Glutamatergic neuron (in vitro differentiated cells): Measurements from ENCODE around the gene FHIT. TPM values are rescaled to one million over a fixed set of nuclear protein-coding genes. Genes with fewer than 3 reads are reported as not detected.

Experiments used
- DNase-seq: peaks from one replicate; pipeline ENCODE4 v3.0.0; 2022
- H3K27ac Mint-ChIP-seq: one replicate; pipeline ENCODE4 v1.8.0; 2020; ENCODE audit warnings: mild to moderate bottlenecking, mixed read lengths, inconsistent platforms; ENCODE audit not compliant: unreplicated experiment
- H3K27me3 Mint-ChIP-seq: one replicate; pipeline ENCODE4 v1.8.0; 2020; ENCODE audit warnings: mild to moderate bottlenecking, moderate library complexity, mixed read lengths, inconsistent platforms; ENCODE audit not compliant: unreplicated experiment
- H3K36me3 Mint-ChIP-seq: one replicate; pipeline ENCODE4 v1.8.0; 2020; ENCODE audit warnings: mild to moderate bottlenecking, mixed read lengths, inconsistent platforms; ENCODE audit not compliant: unreplicated experiment
- H3K4me1 Mint-ChIP-seq: one replicate; pipeline ENCODE4 v1.8.0; 2020; ENCODE audit warnings: mild to moderate bottlenecking, low read depth, mixed read lengths, inconsistent platforms; ENCODE audit not compliant: unreplicated experiment
- H3K4me3 Mint-ChIP-seq: one replicate; pipeline ENCODE4 v1.8.0; 2020; ENCODE audit warnings: mild to moderate bottlenecking, mixed read lengths, inconsistent platforms; ENCODE audit not compliant: unreplicated experiment
- H3K9me3 Mint-ChIP-seq: one replicate; pipeline ENCODE4 v1.8.0; 2020; ENCODE audit warnings: mild to moderate bottlenecking, moderate library complexity, mixed read lengths, inconsistent platforms; ENCODE audit not compliant: unreplicated experiment
- total RNA-seq: library from RNA; stranded (reverse); fragmentation: NEBNext Ultra II Directional; extraction: Animal tissue kit (Norgen Biotek cat#: 25700); gene quantifications from one replicate; pipeline ENCODE4 v1.2.1, GENCODE V29; 2021; ENCODE audit not compliant: unreplicated experiment
- TF ChIP-seq, protein P1 (sequence below): fragments of 200-600 bp; sonication (generic); IDR thresholded peaks from one replicate; pipeline ENCODE4 v1.5.0; 2021; ENCODE audit not compliant: partially characterized antibody, unreplicated experiment

The FHIT gene
- total RNA-seq, 1 donor from 2014 or later: 15.2 TPM

DNA sequence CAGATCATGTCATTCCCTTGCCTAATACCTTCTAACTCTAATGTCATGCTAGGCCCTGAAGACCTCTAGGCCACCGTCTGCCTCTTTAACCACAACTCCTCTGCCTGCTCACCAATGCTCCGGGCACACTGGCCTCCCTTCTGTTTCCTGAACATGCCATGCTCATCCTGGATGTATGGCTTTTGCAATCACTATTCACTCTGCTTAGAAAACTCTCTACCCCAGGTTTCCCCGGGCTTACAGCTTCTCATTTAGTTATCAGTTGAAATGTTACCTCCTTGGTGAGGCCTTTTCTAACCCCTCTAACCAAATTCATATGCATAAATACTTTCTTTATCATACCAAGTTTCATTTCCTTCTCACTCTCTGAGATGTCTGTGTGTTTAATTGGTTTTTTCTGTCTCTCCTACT is 1473.6 kb downstream of the FHIT start:
- H3K4me3 Mint-ChIP-seq: no peak overlapping the region
- TF ChIP-seq, protein P1, sequence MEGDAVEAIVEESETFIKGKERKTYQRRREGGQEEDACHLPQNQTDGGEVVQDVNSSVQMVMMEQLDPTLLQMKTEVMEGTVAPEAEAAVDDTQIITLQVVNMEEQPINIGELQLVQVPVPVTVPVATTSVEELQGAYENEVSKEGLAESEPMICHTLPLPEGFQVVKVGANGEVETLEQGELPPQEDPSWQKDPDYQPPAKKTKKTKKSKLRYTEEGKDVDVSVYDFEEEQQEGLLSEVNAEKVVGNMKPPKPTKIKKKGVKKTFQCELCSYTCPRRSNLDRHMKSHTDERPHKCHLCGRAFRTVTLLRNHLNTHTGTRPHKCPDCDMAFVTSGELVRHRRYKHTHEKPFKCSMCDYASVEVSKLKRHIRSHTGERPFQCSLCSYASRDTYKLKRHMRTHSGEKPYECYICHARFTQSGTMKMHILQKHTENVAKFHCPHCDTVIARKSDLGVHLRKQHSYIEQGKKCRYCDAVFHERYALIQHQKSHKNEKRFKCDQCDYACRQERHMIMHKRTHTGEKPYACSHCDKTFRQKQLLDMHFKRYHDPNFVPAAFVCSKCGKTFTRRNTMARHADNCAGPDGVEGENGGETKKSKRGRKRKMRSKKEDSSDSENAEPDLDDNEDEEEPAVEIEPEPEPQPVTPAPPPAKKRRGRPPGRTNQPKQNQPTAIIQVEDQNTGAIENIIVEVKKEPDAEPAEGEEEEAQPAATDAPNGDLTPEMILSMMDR: no peak
- DNase-seq: no peak
- H3K27ac Mint-ChIP-seq: no peak overlapping the region
- peaks cover 7% of the 10 kb centered on the region for H3K4me1 Mint-ChIP-seq
- H3K27me3 Mint-ChIP-seq: peaks cover 3% of the 10 kb centered on the region
- H3K36me3 Mint-ChIP-seq: no peaks in the 10 kb centered on the region
- peaks cover 2% of the 10 kb centered on the region for H3K9me3 Mint-ChIP-seq

DNA sequence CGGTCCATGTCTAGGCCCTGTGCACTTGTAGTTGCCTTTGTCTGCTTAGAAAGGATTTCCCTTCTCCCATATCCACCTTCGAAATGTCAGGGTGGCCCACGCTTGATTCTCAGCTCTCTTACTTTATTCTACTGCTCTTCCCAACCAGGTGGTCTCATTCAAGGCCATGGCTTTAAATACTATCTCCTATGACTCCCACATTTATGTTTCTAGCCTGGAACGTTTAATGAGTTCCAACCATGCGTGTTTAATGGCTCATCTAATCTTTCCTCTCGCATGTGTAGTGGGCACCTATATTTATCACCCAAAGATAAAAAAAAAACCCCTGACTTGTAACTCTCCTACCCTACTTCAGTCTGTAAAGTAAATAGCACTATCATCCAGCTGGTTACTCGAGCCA is 1474.2 kb downstream of the FHIT start:
- Mint-ChIP-seq H3K9me3 (peaks cover 2% of the 10 kb centered on the region), H3K4me3 (no peak overlapping the region), H3K36me3 (no peaks in the 10 kb centered on the region), H3K27ac (peak overlapping the region; percentile 4), H3K4me1 (peaks cover 7% of the 10 kb centered on the region), H3K27me3 (peaks cover 3% of the 10 kb centered on the region)
- TF ChIP-seq, protein P1: no peak
- DNase-seq: no peak

DNA sequence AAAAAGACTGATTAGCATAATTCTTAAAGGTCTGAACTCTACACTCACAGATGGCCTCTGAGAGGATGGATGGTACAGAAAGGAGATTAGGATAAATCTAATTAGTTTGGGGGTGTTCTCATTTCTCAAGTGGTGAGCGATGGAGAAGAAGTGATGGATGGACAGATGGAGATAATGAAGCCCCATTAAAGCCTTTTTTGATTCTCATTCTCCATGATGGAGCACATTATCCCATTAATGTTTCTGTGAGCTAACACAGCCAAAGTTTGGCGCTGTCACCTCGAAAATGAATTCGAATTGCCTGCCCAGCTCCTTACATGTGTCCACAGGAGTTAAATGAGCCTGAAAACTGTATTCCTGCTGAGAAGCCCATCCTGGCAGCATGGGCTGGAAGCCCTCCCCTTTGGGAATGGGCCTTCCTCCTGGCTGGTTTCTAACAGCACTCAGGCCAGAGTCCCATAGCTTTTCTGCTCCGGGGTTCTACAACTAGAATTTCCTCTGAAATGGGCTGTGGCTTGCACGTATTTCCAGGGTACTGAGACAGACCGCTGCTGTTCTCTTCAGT is 1475.4 kb downstream of the FHIT start:
- peaks cover 9% of the 10 kb centered on the region for H3K4me1 Mint-ChIP-seq
- H3K27ac Mint-ChIP-seq: no peak overlapping the region
- no peak overlapping the region for H3K4me3 Mint-ChIP-seq
- peaks cover 5% of the 10 kb centered on the region for H3K27me3 Mint-ChIP-seq
- TF ChIP-seq, protein P1: no peak
- DNase-seq: no peak
- peaks cover 2% of the 10 kb centered on the region for H3K9me3 Mint-ChIP-seq
- H3K36me3 Mint-ChIP-seq: no peaks in the 10 kb centered on the region

DNA sequence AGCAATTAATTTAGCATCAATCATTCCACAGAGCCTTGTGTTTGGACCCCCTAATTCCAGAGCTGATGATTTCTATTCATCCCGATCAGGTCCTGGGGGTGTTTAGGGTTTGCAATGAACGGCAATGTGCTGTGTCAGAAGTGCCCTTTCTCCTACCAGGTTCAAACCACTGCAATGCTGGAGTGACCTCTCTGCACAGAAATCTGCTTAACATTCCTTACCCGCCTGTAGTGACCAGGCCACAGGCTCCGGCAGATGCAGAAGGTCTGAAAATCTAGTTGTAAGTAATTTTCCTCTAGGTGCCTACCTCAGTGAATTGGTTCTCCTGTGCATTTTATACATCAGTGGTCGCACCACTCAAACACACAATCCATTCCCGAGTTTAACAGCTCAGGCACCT is 1476.1 kb downstream of the FHIT start:
- no peaks in the 10 kb centered on the region for H3K36me3 Mint-ChIP-seq
- TF ChIP-seq, protein P1: no peak
- peaks cover 5% of the 10 kb centered on the region for H3K27me3 Mint-ChIP-seq
- no peak overlapping the region for H3K27ac Mint-ChIP-seq
- no peak for DNase-seq
- no peak overlapping the region for H3K4me3 Mint-ChIP-seq
- H3K9me3 Mint-ChIP-seq: peaks cover 5% of the 10 kb centered on the region
- H3K4me1 Mint-ChIP-seq: peaks cover 17% of the 10 kb centered on the region

DNA sequence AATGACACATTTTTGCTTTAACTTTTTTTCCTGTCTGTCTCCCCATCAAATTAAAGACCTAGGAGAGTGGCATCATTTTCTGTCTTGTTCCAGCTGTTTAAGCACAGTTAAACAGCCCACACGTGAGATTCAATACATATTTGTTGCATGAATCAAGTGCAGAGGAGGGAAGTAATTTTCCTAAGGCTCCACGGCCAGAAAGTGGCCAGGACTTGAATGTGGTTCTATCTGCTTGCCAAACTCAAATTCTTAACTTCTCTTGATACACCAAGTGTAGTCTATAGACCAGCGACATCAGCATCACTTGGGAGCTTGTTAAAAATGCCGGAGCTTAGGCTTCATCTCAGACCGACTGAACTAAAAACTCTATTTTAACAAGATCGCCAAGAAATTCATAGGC is 1476.6 kb downstream of the FHIT start:
- no peak overlapping the region for H3K4me3 Mint-ChIP-seq
- no peaks in the 10 kb centered on the region for H3K36me3 Mint-ChIP-seq
- TF ChIP-seq, protein P1: no peak
- no peak overlapping the region for H3K27ac Mint-ChIP-seq
- peaks cover 17% of the 10 kb centered on the region for H3K4me1 Mint-ChIP-seq
- H3K9me3 Mint-ChIP-seq: peaks cover 5% of the 10 kb centered on the region
- DNase-seq: no peak
- peaks cover 5% of the 10 kb centered on the region for H3K27me3 Mint-ChIP-seq
